ENCODE results near the gene TPM2.

GRCh38 chr9:35723908-35724307, 34.2 kb upstream of the TPM2 start:
- no peak for TF ChIP-seq CTCF (IDR thresholded peaks at IDR 0.05)
- TF ChIP-seq POLR2A (IDR thresholded peaks at IDR 0.05): no peak
